HCT116 (cell line): Measurements from ENCODE around the gene THAP5.

Source experiments
- CEBPB ChIP-seq: IDR thresholded peaks from 2 replicates; pipeline ENCODE4 v1.6.1; 2012; ENCODE audit warnings: low read depth
- CTCF ChIP-seq, 3 experiments: fragments of 200-600 bp in 1 of 3; sonication (generic) in 1 of 3; IDR thresholded peaks in 2 of 3; conservative IDR thresholded peaks in 1 of 3; 2 replicates each; pipeline ENCODE4 v1.5.1; 2012 to 2017; ENCODE audit warnings: low read depth in 2 of 3, low read length in 2 of 3, antibody characterized with exemption in 1 of 3, borderline replicate concordance in 1 of 3, control low read depth in 1 of 3, mild to moderate bottlenecking in 1 of 3, mixed read lengths in 1 of 3, mixed run types in 1 of 3, moderate library complexity in 1 of 3; ENCODE audit not compliant: insufficient read depth in 1 of 3
- ELF1 ChIP-seq: IDR thresholded peaks from 2 replicates; pipeline ENCODE4 v1.6.1; 2012; ENCODE audit warnings: low read depth, borderline replicate concordance
- EZH2 ChIP-seq: fragments of 200-600 bp; sonication (generic); IDR thresholded peaks from 2 replicates; pipeline ENCODE4 v1.6.1; 2017; ENCODE audit warnings: antibody characterized with exemption, mixed run types
- FOSL1 ChIP-seq: IDR thresholded peaks from 2 replicates; pipeline ENCODE4 v1.6.1; 2012; ENCODE audit warnings: low read depth
- POLR2A ChIP-seq: IDR thresholded peaks from 2 replicates; pipeline ENCODE4 v1.7.0; 2011; ENCODE audit warnings: borderline replicate concordance; ENCODE audit not compliant: insufficient read depth, insufficient read length; ENCODE audit errors: extremely low read depth
- POLR2AphosphoS5 ChIP-seq: IDR thresholded peaks from 2 replicates; pipeline ENCODE4 v1.6.1; 2011; ENCODE audit warnings: mild to moderate bottlenecking, low read depth, low read length, moderate library complexity
- RAD21 ChIP-seq: IDR thresholded peaks from 2 replicates; pipeline ENCODE4 v1.6.1; 2012; ENCODE audit warnings: low read depth, mild to moderate bottlenecking
- REST ChIP-seq: IDR thresholded peaks from 2 replicates; pipeline ENCODE4 v1.6.1; 2012; ENCODE audit warnings: low read depth
- TCF7L2 ChIP-seq: IDR thresholded peaks from 2 replicates; pipeline ENCODE4 v1.7.0; 2011; ENCODE audit warnings: borderline replicate concordance, inconsistent platforms; ENCODE audit not compliant: insufficient read depth, insufficient read length; ENCODE audit errors: extremely low read depth
- YY1 ChIP-seq: IDR thresholded peaks from 2 replicates; pipeline ENCODE4 v1.6.1; 2011; ENCODE audit warnings: low read length, low read depth, moderate library complexity, mild to moderate bottlenecking; ENCODE audit not compliant: insufficient replicate concordance; ENCODE audit errors: extremely low read depth
- TF ChIP-seq, protein P1 (sequence below): IDR thresholded peaks from 2 replicates; pipeline ENCODE4 v1.6.1; 2011; ENCODE audit warnings: mild to moderate bottlenecking, low read length, moderate library complexity; ENCODE audit not compliant: insufficient replicate concordance; ENCODE audit errors: extremely low read depth

GRCh38 chr7:108515013-108515412, 54.5 kb downstream of the THAP5 start:
- TF ChIP-seq FOSL1 (no peak), POLR2A (no peak), TCF7L2 (no peak), POLR2AphosphoS5 (no peak), CTCF (IDR thresholded peaks at IDR 0.05 in 2 of 3, conservative IDR thresholded peaks at IDR 0.05 in 1 of 3; ENCODE audit: borderline replicate concordance in 1 of 3, insufficient read depth in 1 of 3, low read depth in 2 of 3, low read length in 2 of 3) (no peak), YY1 (no peak), ELF1 (no peak), EZH2 (no peak), CEBPB (no peak), REST (no peak), RAD21 (no peak)
- TF ChIP-seq, protein P1, sequence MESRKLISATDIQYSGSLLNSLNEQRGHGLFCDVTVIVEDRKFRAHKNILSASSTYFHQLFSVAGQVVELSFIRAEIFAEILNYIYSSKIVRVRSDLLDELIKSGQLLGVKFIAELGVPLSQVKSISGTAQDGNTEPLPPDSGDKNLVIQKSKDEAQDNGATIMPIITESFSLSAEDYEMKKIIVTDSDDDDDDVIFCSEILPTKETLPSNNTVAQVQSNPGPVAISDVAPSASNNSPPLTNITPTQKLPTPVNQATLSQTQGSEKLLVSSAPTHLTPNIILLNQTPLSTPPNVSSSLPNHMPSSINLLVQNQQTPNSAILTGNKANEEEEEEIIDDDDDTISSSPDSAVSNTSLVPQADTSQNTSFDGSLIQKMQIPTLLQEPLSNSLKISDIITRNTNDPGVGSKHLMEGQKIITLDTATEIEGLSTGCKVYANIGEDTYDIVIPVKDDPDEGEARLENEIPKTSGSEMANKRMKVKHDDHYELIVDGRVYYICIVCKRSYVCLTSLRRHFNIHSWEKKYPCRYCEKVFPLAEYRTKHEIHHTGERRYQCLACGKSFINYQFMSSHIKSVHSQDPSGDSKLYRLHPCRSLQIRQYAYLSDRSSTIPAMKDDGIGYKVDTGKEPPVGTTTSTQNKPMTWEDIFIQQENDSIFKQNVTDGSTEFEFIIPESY: no peak
